DND-41 (cell line): ENCODE data around the gene AKAP8.

Experiments
- ATAC-seq: fragments of 200-7000 bp; cut with Tn5 transposase; 3 replicates; pipeline ENCODE4 v1.9.1; 2021; ENCODE audit warnings: low read depth; ENCODE audit not compliant: insufficient read depth
- DNase-seq: peaks from one replicate; pipeline ENCODE4 v3.0.0-alpha.2; 2020
- H2AFZ ChIP-seq: 2 replicates; pipeline ENCODE4 v1.6.0; 2012; ENCODE audit warnings: low read depth, low read length
- H3K27ac ChIP-seq: 2 replicates; pipeline ENCODE4 v1.5.1; 2012; ENCODE audit warnings: low read length, inconsistent platforms
- H3K27me3 ChIP-seq: fragments of 200-600 bp; sonication (generic); 2 replicates; pipeline ENCODE4 v1.6.0; 2012; ENCODE audit warnings: low read length, mild to moderate bottlenecking, inconsistent platforms; ENCODE audit not compliant: insufficient read depth, poor library complexity
- H3K36me3 ChIP-seq: 2 replicates; pipeline ENCODE4 v1.5.1; 2012; ENCODE audit warnings: low read length, inconsistent platforms; ENCODE audit not compliant: insufficient read depth
- H3K4me1 ChIP-seq: 2 replicates; pipeline ENCODE4 v1.5.1; 2012; ENCODE audit warnings: mild to moderate bottlenecking, low read length; ENCODE audit not compliant: insufficient read depth
- H3K4me2 ChIP-seq: 2 replicates; pipeline ENCODE4 v1.6.0; 2012; ENCODE audit warnings: mild to moderate bottlenecking, moderate library complexity, low read length, inconsistent platforms; ENCODE audit not compliant: insufficient read depth
- H3K4me3 ChIP-seq, 2 experiments: fragments of 200-600 bp in 1 of 2; shearing (Covaris generic) in 1 of 2; 2 replicates each; pipeline ENCODE4 v1.5.1; 2012 to 2016; ENCODE audit warnings: inconsistent platforms in 2 of 2, low read length in 2 of 2, mild to moderate bottlenecking in 2 of 2, low read depth in 1 of 2, moderate library complexity in 1 of 2
- H3K79me2 ChIP-seq: 2 replicates; pipeline ENCODE4 v1.6.0; 2012; ENCODE audit warnings: low read length, inconsistent platforms; ENCODE audit not compliant: insufficient read depth
- H3K9ac ChIP-seq: 2 replicates; pipeline ENCODE4 v1.6.0; 2012; ENCODE audit warnings: low read depth, mild to moderate bottlenecking, inconsistent platforms, low read length, moderate library complexity
- H3K9me3 ChIP-seq: 2 replicates; pipeline ENCODE4 v1.5.1; 2012; ENCODE audit warnings: low read length, moderate library complexity, mild to moderate bottlenecking, inconsistent platforms; ENCODE audit not compliant: insufficient read depth, severe bottlenecking
- H4K20me1 ChIP-seq: 2 replicates; pipeline ENCODE4 v1.6.0; 2012; ENCODE audit warnings: low read length; ENCODE audit not compliant: insufficient read depth
- CTCF ChIP-seq: IDR thresholded peaks from 2 replicates; pipeline ENCODE4 v1.5.1; 2012; ENCODE audit warnings: borderline replicate concordance, low read length, moderate library complexity, mild to moderate bottlenecking; ENCODE audit not compliant: poor library complexity, severe bottlenecking; ENCODE audit errors: extremely low read depth
- EZH2 ChIP-seq: IDR thresholded peaks from 3 replicates; pipeline ENCODE4 v1.6.1; 2012; ENCODE audit warnings: borderline replicate concordance, low read depth, mild to moderate bottlenecking, moderate library complexity, low read length, inconsistent platforms; ENCODE audit not compliant: severe bottlenecking

Gene AKAP8

DNA sequence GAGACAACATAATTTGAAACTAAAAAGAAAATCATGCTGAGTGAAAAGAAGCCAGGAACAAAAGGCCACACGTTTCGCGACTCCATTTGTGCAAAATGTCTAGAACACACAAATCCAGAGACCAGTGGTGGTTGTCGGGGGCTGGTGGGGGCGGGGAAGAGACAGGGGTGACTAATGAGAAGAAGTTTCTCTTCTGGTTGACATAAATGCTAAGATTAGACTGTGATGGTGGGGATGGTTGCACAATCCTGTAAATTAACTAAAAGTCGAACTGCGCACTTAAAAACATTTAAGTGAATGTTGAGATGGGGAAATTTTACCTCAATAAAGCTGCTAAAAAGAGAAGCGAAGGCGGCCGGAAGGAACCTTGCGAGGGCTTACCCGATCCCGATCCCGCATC lies 7.1 kb downstream of the AKAP8 start:
- no peak overlapping the region for H2AFZ ChIP-seq
- peaks cover 80% of the 10 kb centered on the region for H4K20me1 ChIP-seq
- peaks cover 19% of the 10 kb centered on the region for H3K4me1 ChIP-seq
- H3K4me2 ChIP-seq: no peak overlapping the region
- TF ChIP-seq CTCF: no peak
- no peak for TF ChIP-seq EZH2
- ATAC-seq (no peak), DNase-seq (no peak)
- no peaks in the 10 kb centered on the region for H3K27me3 ChIP-seq
- no peaks in the 10 kb centered on the region for H3K9me3 ChIP-seq
- H3K9ac ChIP-seq: no peak overlapping the region
- H3K79me2 ChIP-seq: peaks cover 70% of the 10 kb centered on the region
- no peak overlapping the region for H3K4me3 ChIP-seq
- H3K27ac ChIP-seq: no peak overlapping the region
- H3K36me3 ChIP-seq: peaks cover 80% of the 10 kb centered on the region

GRCh38 chr19:15371786-15372380 lies 7.7 kb downstream of the AKAP8 start:
- Histone ChIP-seq H3K9me3 (no peaks in the 10 kb centered on the region), H3K9ac (no peak overlapping the region), H3K4me2 (no peak overlapping the region), H3K27ac (no peak overlapping the region), H2AFZ (no peak overlapping the region), H3K36me3 (peaks cover 86% of the 10 kb centered on the region), H3K27me3 (no peaks in the 10 kb centered on the region), H3K4me3 (no peak overlapping the region), H3K79me2 (peaks cover 64% of the 10 kb centered on the region), H4K20me1 (peaks cover 74% of the 10 kb centered on the region), H3K4me1 (peaks cover 13% of the 10 kb centered on the region)
- TF ChIP-seq EZH2 (no peak), CTCF (no peak)
- no peak for DNase-seq
- no peak for ATAC-seq

- Histone ChIP-seq H3K27ac (no peak overlapping the region), H3K9me3 (no peaks in the 10 kb centered on the region), H2AFZ (no peak overlapping the region), H4K20me1 (peaks cover 70% of the 10 kb centered on the region), H3K4me1 (peaks cover 6% of the 10 kb centered on the region), H3K4me2 (no peak overlapping the region), H3K27me3 (no peaks in the 10 kb centered on the region), H3K4me3 (no peak overlapping the region), H3K79me2 (peaks cover 57% of the 10 kb centered on the region), H3K36me3 (peaks cover 93% of the 10 kb centered on the region), H3K9ac (no peak overlapping the region)
- no peak for TF ChIP-seq CTCF
- no peak for TF ChIP-seq EZH2
- no peak for DNase-seq
- no peak for ATAC-seq
Observed at GRCh38 chr19:15371119-15371518, 8.5 kb downstream of the AKAP8 start.

GRCh38 chr19:15369594-15369891 lies 10.0 kb downstream of the AKAP8 start:
- Histone ChIP-seq H2AFZ (no peak overlapping the region), H3K36me3 (peaks cover 99% of the 10 kb centered on the region), H3K27me3 (no peaks in the 10 kb centered on the region), H3K4me1 (0 out of 2 replicates have a peak, but pooled peaks cover under 1% of the 10 kb centered on the region), H3K79me2 (peaks cover 49% of the 10 kb centered on the region), H3K4me2 (no peak overlapping the region), H3K4me3 (no peak overlapping the region), H4K20me1 (peaks cover 62% of the 10 kb centered on the region), H3K27ac (no peak overlapping the region), H3K9ac (no peak overlapping the region), H3K9me3 (no peaks in the 10 kb centered on the region)
- no peak for DNase-seq
- no peak for ATAC-seq
- TF ChIP-seq CTCF (no peak), EZH2 (no peak)
